ENCODE data around the gene RDH12.

- TF ChIP-seq POLR2AphosphoS5 (IDR thresholded peaks at IDR 0.05) (no peak), POLR2A (IDR thresholded peaks at IDR 0.05) (no peak)
- TF ChIP-seq, protein P1, sequence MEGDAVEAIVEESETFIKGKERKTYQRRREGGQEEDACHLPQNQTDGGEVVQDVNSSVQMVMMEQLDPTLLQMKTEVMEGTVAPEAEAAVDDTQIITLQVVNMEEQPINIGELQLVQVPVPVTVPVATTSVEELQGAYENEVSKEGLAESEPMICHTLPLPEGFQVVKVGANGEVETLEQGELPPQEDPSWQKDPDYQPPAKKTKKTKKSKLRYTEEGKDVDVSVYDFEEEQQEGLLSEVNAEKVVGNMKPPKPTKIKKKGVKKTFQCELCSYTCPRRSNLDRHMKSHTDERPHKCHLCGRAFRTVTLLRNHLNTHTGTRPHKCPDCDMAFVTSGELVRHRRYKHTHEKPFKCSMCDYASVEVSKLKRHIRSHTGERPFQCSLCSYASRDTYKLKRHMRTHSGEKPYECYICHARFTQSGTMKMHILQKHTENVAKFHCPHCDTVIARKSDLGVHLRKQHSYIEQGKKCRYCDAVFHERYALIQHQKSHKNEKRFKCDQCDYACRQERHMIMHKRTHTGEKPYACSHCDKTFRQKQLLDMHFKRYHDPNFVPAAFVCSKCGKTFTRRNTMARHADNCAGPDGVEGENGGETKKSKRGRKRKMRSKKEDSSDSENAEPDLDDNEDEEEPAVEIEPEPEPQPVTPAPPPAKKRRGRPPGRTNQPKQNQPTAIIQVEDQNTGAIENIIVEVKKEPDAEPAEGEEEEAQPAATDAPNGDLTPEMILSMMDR (IDR thresholded peaks at IDR 0.05): no peak
Observed at GRCh38 chr14:67673451-67673850, 28.2 kb upstream of the RDH12 start.

Data from breast epithelium (tissue), 3 donors.